Measurements from ENCODE around the gene HGFAC.

HGFAC gene

GRCh38 chr4:3426465-3427133, 15.2 kb upstream of the HGFAC start:
- no peak for DNase-seq (ENCODE audit: low read depth)

- no peak for DNase-seq (ENCODE audit: low read depth)
Observed at GRCh38 chr4:3427134-3427476, 14.7 kb upstream of the HGFAC start.

GRCh38 chr4:3427706-3428446, 13.9 kb upstream of the HGFAC start:
- no peak for DNase-seq (ENCODE audit: low read depth)

DNA sequence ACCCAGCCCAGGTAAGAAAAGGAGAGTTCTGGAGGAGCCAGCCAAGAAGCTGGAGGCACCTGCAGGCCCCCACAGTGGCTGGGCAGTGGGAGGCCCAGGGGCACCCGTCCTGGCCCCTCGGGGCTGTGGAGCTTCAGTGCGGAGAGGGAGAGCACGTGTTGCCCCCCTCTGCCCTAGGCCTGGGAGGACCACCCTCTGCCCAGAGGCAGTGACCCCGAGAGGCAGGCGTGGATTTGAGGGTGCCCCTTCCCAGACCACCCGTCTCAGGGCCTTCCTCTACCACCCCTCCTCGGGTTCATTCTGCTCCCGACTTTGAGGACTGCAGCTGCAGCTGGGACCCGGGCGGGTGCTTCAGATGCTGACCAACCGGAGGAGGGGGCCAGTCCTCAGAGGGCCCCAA, 12.1 kb upstream of the HGFAC start:
- no peak for DNase-seq (ENCODE audit: low read depth)

DNA sequence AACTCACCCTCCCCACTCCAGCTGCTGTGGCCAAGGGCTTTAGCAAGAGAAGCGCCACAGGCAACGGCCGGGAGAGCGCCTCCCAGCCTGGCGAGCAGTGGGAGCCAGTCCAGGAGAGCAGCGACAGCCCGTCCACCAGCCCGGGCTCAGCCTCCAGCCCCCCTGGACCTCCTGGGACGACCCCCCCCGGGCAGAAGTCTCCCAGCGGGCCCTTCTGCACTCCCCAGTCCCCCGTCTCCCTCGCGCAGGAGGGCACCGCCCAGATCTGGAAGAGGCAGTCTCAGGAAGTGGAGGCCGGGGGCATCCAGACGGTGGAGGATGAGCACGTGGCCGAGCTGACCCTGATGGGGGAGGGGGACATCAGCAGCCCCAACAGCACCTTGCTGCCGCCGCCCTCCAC, 11.2 kb upstream of the HGFAC start:
- no peak for DNase-seq (ENCODE audit: low read depth)

- no peak for DNase-seq (ENCODE audit: low read depth)
Observed at GRCh38 chr4:3431446-3431993, 10.2 kb upstream of the HGFAC start.

- no peak for DNase-seq (ENCODE audit: low read depth)
Observed at GRCh38 chr4:3432381-3432790, 9.4 kb upstream of the HGFAC start.

- DNase-seq (ENCODE audit: low read depth) = no peak
Observed at GRCh38 chr4:3433138-3433869, 8.5 kb upstream of the HGFAC start.

DNA sequence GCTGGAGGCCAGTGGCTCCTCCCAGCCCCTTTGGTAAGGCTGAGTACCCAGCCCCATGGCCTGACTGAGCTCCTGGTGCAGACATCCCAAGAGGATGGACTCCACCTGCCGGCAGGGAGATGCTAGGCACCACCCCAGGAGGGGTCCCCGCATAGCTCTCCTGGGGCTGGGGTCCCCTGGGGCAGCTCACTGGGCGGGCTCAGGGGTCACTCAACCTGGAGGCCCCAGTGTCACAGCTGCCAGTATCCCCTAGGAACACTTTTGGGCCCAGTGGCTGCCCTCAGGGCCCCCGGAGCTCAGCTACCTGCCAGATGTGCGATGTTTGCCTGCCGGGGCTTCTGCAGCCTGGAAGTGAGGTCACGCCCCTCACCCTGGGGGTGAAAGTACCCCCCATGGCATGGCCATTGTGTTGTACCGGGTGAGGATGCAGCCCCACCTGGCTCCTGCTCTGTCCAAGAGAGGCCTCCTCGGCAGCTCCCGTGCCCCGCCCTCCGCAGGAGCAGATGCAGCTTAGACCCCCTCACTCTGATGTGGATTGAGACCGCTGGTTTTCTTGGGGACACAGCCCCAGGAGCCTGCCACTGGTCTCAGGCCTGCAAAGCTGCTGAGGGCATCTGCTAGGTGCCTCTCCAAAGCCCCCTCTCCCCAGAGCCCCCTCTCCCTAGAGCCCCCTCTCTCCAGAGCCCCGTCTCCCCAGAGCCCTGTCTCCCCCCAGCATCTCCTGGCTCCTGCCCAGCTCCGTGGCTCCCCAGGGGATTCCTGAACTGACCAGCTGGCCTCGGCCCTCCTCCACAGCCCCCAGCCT, 6.7 kb upstream of the HGFAC start:
- no peak for DNase-seq (ENCODE audit: low read depth)

- no peak for DNase-seq (ENCODE audit: low read depth)
Observed at GRCh38 chr4:3435686-3435956, 6.1 kb upstream of the HGFAC start.

- no peak for DNase-seq (ENCODE audit: low read depth)
Observed at GRCh38 chr4:3436048-3436797, 5.5 kb upstream of the HGFAC start.

DNA sequence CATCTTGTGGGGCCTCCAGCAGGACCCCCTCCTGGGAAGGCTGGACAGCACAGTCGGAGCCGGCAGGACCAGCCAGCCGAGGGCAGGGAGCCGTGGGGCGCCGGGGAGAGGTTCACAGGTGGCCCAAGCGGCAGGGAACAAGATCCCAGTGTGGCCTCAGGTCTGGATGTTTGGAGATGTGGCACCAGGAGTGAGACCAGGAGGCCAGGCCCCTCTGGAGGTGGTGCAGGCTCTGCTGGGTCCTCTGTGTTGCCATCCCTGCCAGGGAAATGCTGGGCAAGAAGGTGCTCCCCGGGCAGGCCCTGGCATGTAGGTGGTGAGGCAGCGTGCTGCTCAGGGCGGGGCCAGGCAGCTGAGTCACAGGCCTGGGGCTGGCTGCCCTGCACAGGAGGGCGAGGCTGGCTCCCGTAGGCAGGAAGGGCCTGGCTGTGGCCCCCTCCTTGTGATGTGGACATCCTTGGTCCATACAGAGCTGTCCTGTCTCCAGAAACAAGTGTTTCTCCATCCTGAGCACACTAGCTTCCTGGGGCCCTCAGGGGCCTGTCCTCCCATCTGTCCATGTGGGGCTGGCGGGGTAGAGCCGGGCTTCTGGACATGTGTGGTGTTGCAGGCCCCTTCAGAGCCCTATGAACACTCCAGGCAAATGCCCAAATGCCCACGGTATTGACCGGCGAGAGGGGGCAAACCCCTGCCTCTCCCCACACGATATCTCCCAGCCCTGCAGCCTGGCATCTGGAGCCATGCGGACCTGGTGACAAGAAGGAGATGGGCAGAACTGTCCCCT, 4.8 kb upstream of the HGFAC start:
- DNase-seq (ENCODE audit: low read depth) = no peak

- DNase-seq (ENCODE audit: low read depth) = no peak
Observed at GRCh38 chr4:3437582-3437936, 4.2 kb upstream of the HGFAC start.

DNA sequence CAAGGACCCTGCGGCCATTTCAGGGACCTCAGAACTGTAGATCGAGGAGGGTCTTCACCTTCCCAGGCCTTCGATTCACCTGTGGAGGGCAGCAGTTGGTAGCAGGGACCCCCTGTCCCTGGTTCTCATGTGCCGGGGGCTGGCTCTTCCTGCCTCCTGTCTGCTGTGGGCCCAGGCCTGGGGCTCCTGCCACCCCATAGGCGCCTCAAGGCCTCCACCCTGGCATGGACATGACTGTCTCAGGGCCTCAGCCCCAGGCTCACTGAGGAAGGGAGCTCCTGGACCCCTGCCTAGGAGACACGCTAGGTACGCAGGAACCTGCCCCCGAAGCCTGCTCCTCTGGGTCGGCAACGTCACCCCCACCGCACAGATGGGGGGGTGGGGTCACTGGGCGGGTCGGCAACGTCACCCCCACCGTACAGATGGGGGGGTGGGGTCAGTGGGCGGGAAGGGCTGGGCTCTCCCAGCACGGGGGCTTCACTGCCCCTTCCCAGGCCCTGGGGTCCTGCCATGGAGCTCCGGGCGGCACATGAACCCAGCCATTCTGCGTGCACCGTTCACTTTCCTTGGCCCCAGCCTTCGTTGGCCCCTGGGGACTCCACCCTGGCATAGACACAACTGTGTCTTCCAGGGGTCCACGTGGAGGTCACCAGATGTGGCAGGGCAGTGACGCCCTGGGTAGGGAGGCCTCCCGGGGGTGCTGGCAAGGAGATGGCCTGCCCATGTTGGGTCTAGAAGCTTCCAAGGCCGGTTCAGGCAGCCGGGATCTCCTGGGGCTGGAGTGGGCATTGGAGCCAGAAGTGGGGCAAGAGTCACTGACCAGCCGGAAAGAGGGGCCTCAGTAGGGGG, 3.5 kb upstream of the HGFAC start:
- no peak for DNase-seq (ENCODE audit: low read depth)

- no peak for DNase-seq (ENCODE audit: low read depth)
Observed at GRCh38 chr4:3438847-3439180, 3.0 kb upstream of the HGFAC start.

DNA sequence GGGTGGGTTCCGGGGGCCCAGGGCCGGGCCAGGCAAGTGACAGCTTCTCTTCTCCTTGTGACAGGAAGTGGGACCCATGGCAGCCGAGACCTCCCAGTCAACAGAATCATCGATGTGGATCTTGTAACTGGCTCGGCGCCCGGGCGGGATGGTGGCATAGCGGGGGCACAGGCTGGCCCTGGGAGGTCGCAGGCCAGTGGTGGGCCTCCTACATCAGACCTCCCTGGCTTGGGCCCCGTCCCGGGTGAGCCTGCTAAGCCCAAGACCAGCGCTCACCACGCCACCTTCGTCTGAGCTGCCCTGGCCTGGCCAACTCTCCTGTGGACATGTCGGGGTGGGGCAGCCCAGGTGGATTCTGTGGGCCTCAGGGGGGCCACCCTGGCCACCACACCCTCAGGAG, 2.4 kb upstream of the HGFAC start:
- no peak for DNase-seq (ENCODE audit: low read depth)

DNA sequence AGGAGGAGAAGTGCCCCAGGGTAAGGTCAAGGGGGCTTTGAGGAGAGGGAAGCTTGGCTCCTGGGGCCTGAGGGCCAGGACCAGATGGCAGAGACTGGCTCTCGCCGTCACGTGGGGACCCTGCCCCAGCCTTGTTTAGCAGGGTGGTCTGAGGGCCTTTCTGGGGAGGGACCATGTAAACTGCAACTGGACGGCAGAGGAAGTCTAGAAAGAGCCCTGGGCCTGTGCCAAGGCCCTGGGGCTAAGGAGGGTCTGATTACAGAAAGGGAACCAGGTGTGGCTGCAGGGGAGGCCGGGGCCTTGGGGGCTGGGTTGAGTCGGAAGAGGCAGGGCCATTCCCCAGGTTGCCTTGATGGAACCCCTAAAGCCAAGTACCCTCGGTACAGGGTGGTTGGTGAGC, 1.8 kb upstream of the HGFAC start:
- DNase-seq (ENCODE audit: low read depth) = no peak

DNA sequence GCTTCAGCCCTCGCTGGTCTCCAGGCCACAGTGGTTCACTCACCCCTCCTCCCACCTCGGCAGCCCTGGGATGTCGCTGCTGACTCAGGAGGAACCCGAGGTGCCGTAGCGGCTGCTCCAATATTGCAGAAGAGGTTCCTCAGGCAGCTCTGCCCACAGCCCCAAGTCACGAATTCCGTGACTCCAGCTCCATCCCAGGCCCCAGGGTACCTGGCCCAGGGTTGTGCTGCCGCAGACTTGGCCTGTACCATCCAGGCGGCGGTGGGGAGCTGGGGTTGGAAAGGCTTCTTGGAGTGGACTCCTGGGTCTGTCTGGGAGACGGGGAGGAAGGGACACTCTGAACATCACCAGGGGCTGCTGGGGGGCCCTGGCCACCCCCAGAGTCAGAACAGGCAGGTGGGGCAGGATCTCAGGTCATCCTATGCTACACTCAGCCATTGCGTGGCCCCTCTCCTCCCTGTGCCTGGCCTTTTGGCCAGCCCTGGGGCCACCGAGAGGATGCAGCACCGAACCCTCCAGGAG, 728 bp upstream of the HGFAC start:
- no peak for DNase-seq (ENCODE audit: low read depth)

DNA sequence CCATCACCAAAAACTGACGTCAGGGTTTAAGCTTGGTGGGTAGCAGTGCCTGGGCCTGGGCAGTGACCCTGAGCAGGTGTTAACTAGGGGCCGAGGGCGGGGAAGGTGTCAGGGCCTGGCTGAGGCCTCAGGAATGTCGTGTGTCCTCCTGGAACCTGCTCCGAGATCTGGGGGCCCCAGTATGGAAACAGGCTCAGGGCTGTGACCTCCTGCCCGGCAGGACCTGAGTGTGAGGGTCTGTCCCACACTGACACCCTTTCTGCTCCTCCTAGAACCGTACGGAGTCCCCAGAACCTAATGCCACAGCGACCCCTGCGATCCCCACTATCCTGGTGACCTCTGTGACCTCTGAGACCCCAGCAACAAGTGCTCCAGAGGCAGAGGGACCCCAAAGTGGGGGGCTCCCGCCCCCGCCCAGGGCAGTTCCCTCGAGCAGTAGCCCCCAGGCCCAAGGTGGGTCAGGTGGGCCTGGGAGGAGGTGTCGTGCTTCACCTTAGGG, 741 bp downstream of the HGFAC start:
- DNase-seq (ENCODE audit: low read depth) = no peak

Data from stimulated activated CD8-positive, alpha-beta memory T cell treated with anti-CD3 and anti-CD28 coated beads, Interleukin-7, amount 100 ng/mL, for 24 hours (primary cell).